Panc1 (cell line): ENCODE measurements around the gene CITED4. TPM values are rescaled to one million over a fixed set of nuclear protein-coding genes. Genes with fewer than 3 reads are reported as not detected.

Source experiments
- ATAC-seq: fragments of 200-7000 bp; cut with Tn5 transposase; 2 replicates; pipeline ENCODE4 v1.9.1; 2020; ENCODE audit warnings: mild to moderate bottlenecking, moderate library complexity
- BruUV-seq: library from RNA; stranded (reverse); fragments of 400-500 nt; replicated peaks from 2 replicates; lab custom pipeline; 2021; lab: Mats Ljungman, UMichigan
- CTCF ChIA-PET: fragments of 300-600 bp; sonication (Branson Sonifier 250); formaldehyde crosslinking; loops from one replicate; lab custom pipeline; 2022; ENCODE audit warnings: antibody characterized with exemption; lab: Charles Lee
- POLR2A ChIA-PET: fragments of 300-600 bp; sonication (Branson Sonifier 250); formaldehyde crosslinking; loops from one replicate; lab custom pipeline; 2022; ENCODE audit warnings: antibody characterized with exemption; lab: Charles Lee
- DNase-seq: peaks from one replicate; pipeline ENCODE4 v3.0.0-alpha.2; 2010; ENCODE audit warnings: low read depth, low spot score
- H3K27ac ChIP-seq: 2 replicates; pipeline ENCODE4 v1.5.1; 2011; ENCODE audit warnings: mild to moderate bottlenecking, low read length, inconsistent platforms
- H3K27me3 ChIP-seq: fragments of 200-500 bp; sonication (Bioruptor generic); 2 replicates; pipeline ENCODE4 v1.6.0; 2014; ENCODE audit warnings: low read length, inconsistent platforms; ENCODE audit not compliant: control insufficient read depth, insufficient read depth
- H3K36me3 ChIP-seq: fragments of 200-500 bp; sonication (Bioruptor generic); 2 replicates; pipeline ENCODE4 v1.5.1; 2014; ENCODE audit warnings: inconsistent platforms, mild to moderate bottlenecking, low read length, moderate library complexity; ENCODE audit not compliant: control insufficient read depth, insufficient read depth
- H3K4me1 ChIP-seq: 2 replicates; pipeline ENCODE4 v1.5.1; 2011; ENCODE audit warnings: inconsistent platforms, mild to moderate bottlenecking, low read length, moderate library complexity; ENCODE audit not compliant: control insufficient read depth, insufficient read depth
- H3K4me3 ChIP-seq, 2 experiments: 2 replicates each; pipeline ENCODE4 v1.5.1; 2011 to 2012; ENCODE audit warnings: low read depth in 2 of 2, low read length in 2 of 2, mild to moderate bottlenecking in 2 of 2, inconsistent platforms in 1 of 2, moderate library complexity in 1 of 2
- H3K9me3 ChIP-seq: fragments of 200-500 bp; sonication (Bioruptor generic); 2 replicates; pipeline ENCODE4 v1.5.1; 2014; ENCODE audit warnings: low read depth, mild to moderate bottlenecking, inconsistent platforms, low read length, moderate library complexity; ENCODE audit not compliant: control insufficient read depth, insufficient read depth
- POLR2AphosphoS5 ChIP-seq: IDR thresholded peaks from 2 replicates; pipeline ENCODE4 v1.6.1; 2012; ENCODE audit warnings: mild to moderate bottlenecking, low read depth, low read length, moderate library complexity
- SIN3A ChIP-seq: IDR thresholded peaks from 2 replicates; pipeline ENCODE4 v1.6.1; 2012; ENCODE audit warnings: low read depth, mild to moderate bottlenecking, low read length, moderate library complexity, borderline replicate concordance; ENCODE audit not compliant: insufficient read depth
- TCF7L2 ChIP-seq: IDR thresholded peaks from 2 replicates; pipeline ENCODE4 v1.6.1; 2011; ENCODE audit warnings: mild to moderate bottlenecking, low read depth, low read length, inconsistent platforms
- in situ Hi-C: cut with HindIII; loops from 2 replicates; pipeline ENCODE4 v1.10.0; 2016; ENCODE audit warnings: low sequenced_read_pairs, low pct_unique_long_range_greater_than_20kb
- intact Hi-C: fragments of 100-400 bp; cut with micrococcal nuclease; formaldehyde crosslinking; loops from one replicate; pipeline ENCODE4 v1.10.0; 2022; ENCODE audit not compliant: unreplicated experiment
- total RNA-seq: library from RNA; stranded (reverse); gene quantifications from one replicate; pipeline ENCODE4 v1.2.1, GENCODE V29; 2021; ENCODE audit not compliant: unreplicated experiment
- TF ChIP-seq, protein P1 (sequence below): fragments of 450-650 bp; IDR thresholded peaks from 2 replicates; pipeline ENCODE4 v1.5.1; 2017; ENCODE audit warnings: mild to moderate bottlenecking
- TF ChIP-seq, protein P2 (sequence below), 2 experiments: IDR thresholded peaks; 2 replicates each; pipeline ENCODE4 v1.6.1; 2011 to 2012; ENCODE audit warnings: low read depth in 2 of 2, control low read depth in 1 of 2, low read length in 1 of 2, mild to moderate bottlenecking in 1 of 2, moderate library complexity in 1 of 2; ENCODE audit not compliant: insufficient read depth in 1 of 2

Gene CITED4
- total RNA-seq, 1 experiment from 2014 or later = 145 TPM

DNA sequence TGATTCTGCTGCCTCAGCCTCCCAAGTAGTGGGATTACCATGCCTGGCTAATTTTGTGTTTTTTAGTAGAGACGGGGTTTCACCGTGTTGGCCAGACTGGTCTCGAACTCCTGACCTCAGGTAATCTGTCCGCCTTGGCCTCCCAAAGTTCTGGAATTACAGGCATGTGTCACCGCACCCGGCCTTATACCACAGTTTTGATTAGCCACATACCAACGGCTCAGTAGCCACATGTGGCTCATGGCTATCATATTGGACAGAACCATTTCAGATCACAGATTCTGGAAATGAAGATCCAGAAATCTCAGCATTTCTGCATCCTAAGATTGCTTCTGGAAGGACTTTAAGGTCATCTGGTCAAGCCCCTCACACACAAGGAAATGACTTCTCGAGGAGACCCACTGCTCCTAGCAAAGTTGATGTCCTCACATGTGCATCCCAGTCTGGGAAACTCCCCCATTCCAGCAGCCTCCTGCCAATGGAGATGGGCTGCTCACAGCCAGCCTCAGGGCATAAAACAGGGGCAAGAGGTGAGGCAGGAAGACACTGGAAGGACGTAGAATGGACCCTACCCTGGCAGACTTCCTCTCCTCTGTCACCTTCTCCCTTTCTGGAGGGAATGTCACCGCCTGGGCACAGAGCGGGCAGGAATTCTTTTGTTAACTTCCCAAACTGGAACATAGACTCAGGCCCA lies 17.5 kb upstream of the CITED4 start:
- CTCF ChIA-PET = no interaction called here
- no peak for ATAC-seq

DNA sequence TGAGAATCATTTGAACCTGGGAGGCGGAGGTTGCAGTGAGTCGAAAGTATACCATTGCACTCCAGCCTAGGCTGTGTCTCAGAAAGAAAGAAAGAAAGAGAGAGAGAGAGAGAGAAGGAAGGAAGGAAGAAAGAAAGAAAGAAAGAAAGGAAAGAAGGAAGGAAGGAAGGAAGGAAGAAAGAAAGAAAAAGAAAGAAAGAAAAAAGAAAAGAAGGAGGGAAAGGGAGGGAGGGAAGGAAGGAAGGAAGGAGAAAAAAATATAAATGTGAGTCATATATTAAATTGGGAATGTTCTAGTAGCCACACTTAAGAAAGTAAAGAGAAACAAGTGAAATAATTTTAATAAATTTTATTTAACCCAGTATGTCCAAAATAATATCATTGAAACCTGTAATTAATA lies 16.7 kb upstream of the CITED4 start:
- intact Hi-C loops = no loop called here
- ATAC-seq (no peak), DNase-seq (no peak)
- no peak overlapping the region for H3K4me3 ChIP-seq
- POLR2A ChIA-PET = no interaction called here
- in situ Hi-C loops = no loop called here
- peaks cover 19% of the 10 kb centered on the region for H3K9me3 ChIP-seq
- H3K4me1 ChIP-seq = peaks cover 23% of the 10 kb centered on the region
- no peak for TF ChIP-seq SIN3A
- TF ChIP-seq, protein P1, sequence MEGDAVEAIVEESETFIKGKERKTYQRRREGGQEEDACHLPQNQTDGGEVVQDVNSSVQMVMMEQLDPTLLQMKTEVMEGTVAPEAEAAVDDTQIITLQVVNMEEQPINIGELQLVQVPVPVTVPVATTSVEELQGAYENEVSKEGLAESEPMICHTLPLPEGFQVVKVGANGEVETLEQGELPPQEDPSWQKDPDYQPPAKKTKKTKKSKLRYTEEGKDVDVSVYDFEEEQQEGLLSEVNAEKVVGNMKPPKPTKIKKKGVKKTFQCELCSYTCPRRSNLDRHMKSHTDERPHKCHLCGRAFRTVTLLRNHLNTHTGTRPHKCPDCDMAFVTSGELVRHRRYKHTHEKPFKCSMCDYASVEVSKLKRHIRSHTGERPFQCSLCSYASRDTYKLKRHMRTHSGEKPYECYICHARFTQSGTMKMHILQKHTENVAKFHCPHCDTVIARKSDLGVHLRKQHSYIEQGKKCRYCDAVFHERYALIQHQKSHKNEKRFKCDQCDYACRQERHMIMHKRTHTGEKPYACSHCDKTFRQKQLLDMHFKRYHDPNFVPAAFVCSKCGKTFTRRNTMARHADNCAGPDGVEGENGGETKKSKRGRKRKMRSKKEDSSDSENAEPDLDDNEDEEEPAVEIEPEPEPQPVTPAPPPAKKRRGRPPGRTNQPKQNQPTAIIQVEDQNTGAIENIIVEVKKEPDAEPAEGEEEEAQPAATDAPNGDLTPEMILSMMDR = no peak
- no peak for TF ChIP-seq TCF7L2
- TF ChIP-seq, protein P2, sequence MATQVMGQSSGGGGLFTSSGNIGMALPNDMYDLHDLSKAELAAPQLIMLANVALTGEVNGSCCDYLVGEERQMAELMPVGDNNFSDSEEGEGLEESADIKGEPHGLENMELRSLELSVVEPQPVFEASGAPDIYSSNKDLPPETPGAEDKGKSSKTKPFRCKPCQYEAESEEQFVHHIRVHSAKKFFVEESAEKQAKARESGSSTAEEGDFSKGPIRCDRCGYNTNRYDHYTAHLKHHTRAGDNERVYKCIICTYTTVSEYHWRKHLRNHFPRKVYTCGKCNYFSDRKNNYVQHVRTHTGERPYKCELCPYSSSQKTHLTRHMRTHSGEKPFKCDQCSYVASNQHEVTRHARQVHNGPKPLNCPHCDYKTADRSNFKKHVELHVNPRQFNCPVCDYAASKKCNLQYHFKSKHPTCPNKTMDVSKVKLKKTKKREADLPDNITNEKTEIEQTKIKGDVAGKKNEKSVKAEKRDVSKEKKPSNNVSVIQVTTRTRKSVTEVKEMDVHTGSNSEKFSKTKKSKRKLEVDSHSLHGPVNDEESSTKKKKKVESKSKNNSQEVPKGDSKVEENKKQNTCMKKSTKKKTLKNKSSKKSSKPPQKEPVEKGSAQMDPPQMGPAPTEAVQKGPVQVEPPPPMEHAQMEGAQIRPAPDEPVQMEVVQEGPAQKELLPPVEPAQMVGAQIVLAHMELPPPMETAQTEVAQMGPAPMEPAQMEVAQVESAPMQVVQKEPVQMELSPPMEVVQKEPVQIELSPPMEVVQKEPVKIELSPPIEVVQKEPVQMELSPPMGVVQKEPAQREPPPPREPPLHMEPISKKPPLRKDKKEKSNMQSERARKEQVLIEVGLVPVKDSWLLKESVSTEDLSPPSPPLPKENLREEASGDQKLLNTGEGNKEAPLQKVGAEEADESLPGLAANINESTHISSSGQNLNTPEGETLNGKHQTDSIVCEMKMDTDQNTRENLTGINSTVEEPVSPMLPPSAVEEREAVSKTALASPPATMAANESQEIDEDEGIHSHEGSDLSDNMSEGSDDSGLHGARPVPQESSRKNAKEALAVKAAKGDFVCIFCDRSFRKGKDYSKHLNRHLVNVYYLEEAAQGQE (IDR thresholded peaks at IDR 0.05; ENCODE audit: insufficient read depth in 1 of 2, low read depth in 2 of 2, low read length in 1 of 2) = no peak
- no peak for TF ChIP-seq POLR2AphosphoS5
- no peaks in the 10 kb centered on the region for H3K36me3 ChIP-seq
- CTCF ChIA-PET = no interaction called here
- H3K27me3 ChIP-seq = no peaks in the 10 kb centered on the region
- H3K27ac ChIP-seq = peak overlapping the region; percentile 88; the same call in 1 of the 2 replicates
- no TSS peak for BruUV-seq

More for the DNA sequence above, 17.5 kb upstream of the CITED4 start:
- intact Hi-C loops (no loop called here), in situ Hi-C loops (no loop called here)
- Histone ChIP-seq H3K4me3 (no peak overlapping the region), H3K4me1 (peaks cover 23% of the 10 kb centered on the region), H3K9me3 (peaks cover 19% of the 10 kb centered on the region), H3K36me3 (no peaks in the 10 kb centered on the region), H3K27ac (peak overlapping the region; percentile 78), H3K27me3 (no peaks in the 10 kb centered on the region)
- TF ChIP-seq, protein P2 (IDR thresholded peaks at IDR 0.05; ENCODE audit: insufficient read depth in 1 of 2, low read depth in 2 of 2, low read length in 1 of 2) = no peak
- TF ChIP-seq, protein P1 = no peak
- no peak for TF ChIP-seq TCF7L2
- no peak for TF ChIP-seq POLR2AphosphoS5
- TF ChIP-seq SIN3A = no peak
- no peak for DNase-seq
- BruUV-seq = no TSS peak
- POLR2A ChIA-PET = no interaction called here
